H1 (cell line): ENCODE measurements around the gene SIPA1L3.

Experiments used
- CEBPB ChIP-seq: IDR thresholded peaks from 2 replicates; pipeline ENCODE4 v1.6.1; 2012; ENCODE audit warnings: low read depth, low read length
- CHD2 ChIP-seq: IDR thresholded peaks from 2 replicates; pipeline ENCODE4 v1.6.1; 2012; ENCODE audit warnings: low read length, improper control_type of control experiment
- EP300 ChIP-seq, 2 experiments: IDR thresholded peaks; 1 replicate in 1 of 2; 2 replicates in 1 of 2; pipeline ENCODE4 v1.6.1; 2011 to 2012; ENCODE audit warnings: low read depth in 2 of 2, low read length in 2 of 2, mild to moderate bottlenecking in 2 of 2, borderline replicate concordance in 1 of 2, inconsistent platforms in 1 of 2, moderate library complexity in 1 of 2
- EZH2 ChIP-seq: fragments of 200-600 bp; sonication (generic); IDR thresholded peaks from 2 replicates; pipeline ENCODE4 v1.7.1; 2012; ENCODE audit warnings: low read depth, mild to moderate bottlenecking, moderate library complexity, low read length, inconsistent platforms; ENCODE audit not compliant: severe bottlenecking
- KDM1A ChIP-seq: fragments of 200-600, 300-600 bp; sonication (generic); IDR thresholded peaks from 2 replicates; pipeline ENCODE4 v1.7.1; 2016; ENCODE audit warnings: mild to moderate bottlenecking, low read length, borderline replicate concordance
- POLR2A ChIP-seq, 2 experiments: IDR thresholded peaks; 1 replicate in 1 of 2; 2 replicates in 1 of 2; pipeline ENCODE4 v1.6.1; 2011; ENCODE audit warnings: low read depth in 2 of 2, low read length in 2 of 2, mild to moderate bottlenecking in 2 of 2; ENCODE audit errors: control extremely low read depth in 1 of 2
- POLR2AphosphoS5 ChIP-seq: IDR thresholded peaks from 2 replicates; pipeline ENCODE4 v1.6.1; 2011; ENCODE audit warnings: low read depth, low read length
- RAD21 ChIP-seq, 2 experiments: IDR thresholded peaks in 1 of 2; conservative IDR thresholded peaks in 1 of 2; 2 replicates each; pipeline ENCODE4 v1.6.1; 2011; ENCODE audit warnings: low read depth in 2 of 2, low read length in 2 of 2, improper control_type of control experiment in 1 of 2, inconsistent platforms in 1 of 2, mild to moderate bottlenecking in 1 of 2, moderate library complexity in 1 of 2
- RFX5 ChIP-seq: IDR thresholded peaks from 2 replicates; pipeline ENCODE4 v1.6.1; 2011; ENCODE audit warnings: low read depth, low read length, improper control_type of control experiment, borderline replicate concordance
- SUZ12 ChIP-seq: fragments of 200-600 bp; sonication (generic); IDR thresholded peaks from 2 replicates; pipeline ENCODE4 v1.6.1; 2012; ENCODE audit warnings: mild to moderate bottlenecking, inconsistent platforms, low read length, moderate library complexity, mixed read lengths
- TF ChIP-seq, protein P1 (sequence below), 3 experiments: IDR thresholded peaks; 1 replicate in 2 of 3; 2 replicates in 1 of 3; pipeline versions ENCODE4 v1.5.1 to v1.6.1; 2011; ENCODE audit warnings: low read length in 3 of 3, mild to moderate bottlenecking in 3 of 3, inconsistent platforms in 2 of 3, low read depth in 1 of 3, moderate library complexity in 1 of 3; ENCODE audit not compliant: insufficient read depth in 1 of 3; ENCODE audit errors: control extremely low read depth in 1 of 3
- TF ChIP-seq, protein P2 (sequence below): IDR thresholded peaks from 2 replicates; pipeline ENCODE4 v1.6.1; 2011; ENCODE audit warnings: low read depth, mild to moderate bottlenecking, low read length; ENCODE audit not compliant: insufficient read depth

DNA sequence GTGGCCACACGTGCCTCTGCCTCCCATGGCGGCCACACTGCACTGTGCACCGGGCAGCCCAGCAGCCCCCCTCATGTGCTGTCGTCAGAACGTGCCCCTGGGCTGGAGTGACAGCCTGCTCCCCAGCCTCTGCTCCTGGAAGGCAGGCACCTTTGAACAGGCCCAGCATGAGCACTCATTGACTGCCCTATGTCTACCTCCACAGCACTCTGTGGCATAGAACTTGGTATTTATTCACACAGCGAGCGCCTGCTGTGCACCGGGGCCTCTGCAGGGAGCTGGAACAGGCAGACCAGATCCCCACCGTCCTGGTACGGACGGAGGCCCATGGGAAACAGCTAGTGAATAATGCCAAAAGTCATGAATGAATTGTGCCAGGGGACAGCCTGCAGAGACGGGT is 263.3 kb downstream of the SIPA1L3 start:
- TF ChIP-seq, protein P1, sequence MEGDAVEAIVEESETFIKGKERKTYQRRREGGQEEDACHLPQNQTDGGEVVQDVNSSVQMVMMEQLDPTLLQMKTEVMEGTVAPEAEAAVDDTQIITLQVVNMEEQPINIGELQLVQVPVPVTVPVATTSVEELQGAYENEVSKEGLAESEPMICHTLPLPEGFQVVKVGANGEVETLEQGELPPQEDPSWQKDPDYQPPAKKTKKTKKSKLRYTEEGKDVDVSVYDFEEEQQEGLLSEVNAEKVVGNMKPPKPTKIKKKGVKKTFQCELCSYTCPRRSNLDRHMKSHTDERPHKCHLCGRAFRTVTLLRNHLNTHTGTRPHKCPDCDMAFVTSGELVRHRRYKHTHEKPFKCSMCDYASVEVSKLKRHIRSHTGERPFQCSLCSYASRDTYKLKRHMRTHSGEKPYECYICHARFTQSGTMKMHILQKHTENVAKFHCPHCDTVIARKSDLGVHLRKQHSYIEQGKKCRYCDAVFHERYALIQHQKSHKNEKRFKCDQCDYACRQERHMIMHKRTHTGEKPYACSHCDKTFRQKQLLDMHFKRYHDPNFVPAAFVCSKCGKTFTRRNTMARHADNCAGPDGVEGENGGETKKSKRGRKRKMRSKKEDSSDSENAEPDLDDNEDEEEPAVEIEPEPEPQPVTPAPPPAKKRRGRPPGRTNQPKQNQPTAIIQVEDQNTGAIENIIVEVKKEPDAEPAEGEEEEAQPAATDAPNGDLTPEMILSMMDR (IDR thresholded peaks at IDR 0.05; ENCODE audit: control extremely low read depth in 1 of 3, insufficient read depth in 1 of 3, low read depth in 1 of 3, low read length in 3 of 3), result no peak
- TF ChIP-seq SUZ12 (no peak), EZH2 (no peak), RAD21 (IDR thresholded peaks at IDR 0.05 in 1 of 2, conservative IDR thresholded peaks at IDR 0.05 in 1 of 2; ENCODE audit: low read depth in 2 of 2, low read length in 2 of 2) (no peak), POLR2A (IDR thresholded peaks at IDR 0.05; ENCODE audit: control extremely low read depth in 1 of 2, low read depth in 2 of 2, low read length in 2 of 2) (no peak), POLR2AphosphoS5 (no peak), RFX5 (no peak), CEBPB (no peak), CHD2 (no peak), KDM1A (no peak), EP300 (IDR thresholded peaks at IDR 0.05; ENCODE audit: borderline replicate concordance in 1 of 2, low read depth in 2 of 2, low read length in 2 of 2) (no peak)
- TF ChIP-seq, protein P2, sequence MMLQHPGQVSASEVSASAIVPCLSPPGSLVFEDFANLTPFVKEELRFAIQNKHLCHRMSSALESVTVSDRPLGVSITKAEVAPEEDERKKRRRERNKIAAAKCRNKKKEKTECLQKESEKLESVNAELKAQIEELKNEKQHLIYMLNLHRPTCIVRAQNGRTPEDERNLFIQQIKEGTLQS, result no peak
